PC-3 (cell line): Measurements from ENCODE around the gene UROD.

Experiments
- CTCF ChIP-seq: fragments of 300-600 bp; sonication (generic); conservative IDR thresholded peaks from 2 replicates; pipeline ENCODE4 v1.5.1; 2017; ENCODE audit warnings: antibody characterized with exemption, low read depth, mild to moderate bottlenecking, low read length
- EZH2 ChIP-seq: fragments of 300-600 bp; sonication (generic); IDR thresholded peaks from one replicate; pipeline ENCODE4 v1.6.1; 2017; ENCODE audit warnings: antibody characterized with exemption, mild to moderate bottlenecking, low read length; ENCODE audit not compliant: unreplicated experiment

GRCh38 chr1:45065083-45065482 lies 53.0 kb downstream of the UROD start:
- TF ChIP-seq CTCF (no peak), EZH2 (no peak)
